Myocyte (in vitro differentiated cells): ENCODE measurements around the gene TUBG1. TPM values are rescaled to one million over a fixed set of nuclear protein-coding genes. Genes with fewer than 3 reads are reported as not detected.

Experiments used
- total RNA-seq: library from RNA; depleted of rRNA; stranded (reverse); fragments of >200 nt; gene quantifications from 2 replicates; pipeline ENCODE4 v1.2.3, GENCODE V29; 2014

TUBG1 gene
- total RNA-seq, 1 donor from 2014 or later, result 91.1 TPM

Other genes with a start within 250 kb of the TUBG1 start
- gene STAT3, start 221.2 kb upstream of the TUBG1 start, total RNA-seq, result 106 and 159 TPM in 2 replicates
- gene CAVIN1, start 186.4 kb upstream of the TUBG1 start, total RNA-seq, result 346 and 373 TPM in 2 replicates
- gene ATP6V0A1, start 150.8 kb upstream of the TUBG1 start, total RNA-seq, result 72.8 and 102 TPM in 2 replicates
- 94.1 and 98.8 TPM in 2 replicates for gene NAGLU, start 73.4 kb upstream of the TUBG1 start, total RNA-seq
- gene HSD17B1, start 56.8 kb upstream of the TUBG1 start, total RNA-seq, result 0.56 and 0.88 TPM in 2 replicates
- gene COASY, start 47.5 kb upstream of the TUBG1 start, total RNA-seq, result 23.7 and 24.4 TPM in 2 replicates
- gene MLX, start 42.6 kb upstream of the TUBG1 start, total RNA-seq, result 41.1 and 47.1 TPM in 2 replicates
- gene PSMC3IP, start 32.0 kb upstream of the TUBG1 start, total RNA-seq, result 1.2 and 2.3 TPM in 2 replicates
- 44.5 and 60.6 TPM in 2 replicates for gene RETREG3, start 309 bp upstream of the TUBG1 start, total RNA-seq
- 16.7 and 21.3 TPM in 2 replicates for gene TUBG2, start 49.6 kb downstream of the TUBG1 start, total RNA-seq
- 49.1 and 58.6 TPM in 2 replicates for gene PLEKHH3, start 67.3 kb downstream of the TUBG1 start, total RNA-seq
- gene CCR10, start 72.2 kb downstream of the TUBG1 start, total RNA-seq, result 0.53 TPM in 1 of 2 replicates, not detected in the other
- 2.6 and 3.4 TPM in 2 replicates for gene CNTNAP1, start 72.8 kb downstream of the TUBG1 start, total RNA-seq
- gene EZH1, start 135.4 kb downstream of the TUBG1 start, total RNA-seq, result 24.6 and 28.6 TPM in 2 replicates
- 0.26 TPM in 1 of 2 replicates, not detected in the other for gene RAMP2, start 151.5 kb downstream of the TUBG1 start, total RNA-seq
- gene VPS25, start 163.8 kb downstream of the TUBG1 start, total RNA-seq, result 60.8 and 63.7 TPM in 2 replicates
- gene WNK4, start 170.9 kb downstream of the TUBG1 start, total RNA-seq, result 0.16 TPM in 1 of 2 replicates, not detected in the other
- gene COA3, start 189.0 kb downstream of the TUBG1 start, total RNA-seq, result 53.4 and 72.8 TPM in 2 replicates
- not detected in 2 replicates for gene CNTD1, start 189.2 kb downstream of the TUBG1 start, total RNA-seq
- gene BECN1, start 214.6 kb downstream of the TUBG1 start, total RNA-seq, result 73.5 and 124 TPM in 2 replicates
- gene PSME3, start 223.7 kb downstream of the TUBG1 start, total RNA-seq, result 88.9 and 103 TPM in 2 replicates
- gene AOC2, start 234.9 kb downstream of the TUBG1 start, total RNA-seq, result 0.40 and 0.78 TPM in 2 replicates
- gene AOC3, start 241.5 kb downstream of the TUBG1 start, total RNA-seq, result 0.47 and 0.67 TPM in 2 replicates